ENCODE measurements around the gene WDR3.

WDR3 gene

GRCh38 chr1:117952386-117952785 lies 22.8 kb downstream of the WDR3 start:
- no peaks in the 10 kb centered on the region for H3K79me1 ChIP-seq (ENCODE audit: low read length)
- DNase-seq, result no peak
- no peaks in the 10 kb centered on the region for H3K27me3 ChIP-seq (ENCODE audit: insufficient read depth, low read length, poor library complexity)
- no peak overlapping the region for H3K23ac ChIP-seq (ENCODE audit: low read length)
- no peak overlapping the region for H4K5ac ChIP-seq (ENCODE audit: low read length)
- no peak overlapping the region for H3K27ac ChIP-seq (ENCODE audit: low read depth, low read length)
- H3K4me1 ChIP-seq (ENCODE audit: control insufficient read depth, low read depth, low read length), result no peaks in the 10 kb centered on the region
- no peaks in the 10 kb centered on the region for H3K79me2 ChIP-seq (ENCODE audit: control insufficient read depth, insufficient read depth, low read length)
- no peak overlapping the region for H2BK5ac ChIP-seq (ENCODE audit: low read length)
- no peak overlapping the region for H3K56ac ChIP-seq (ENCODE audit: low read length)
- no peak overlapping the region for H2BK15ac ChIP-seq (replicated peaks; ENCODE audit: low read depth)
- H3K4me2 ChIP-seq (ENCODE audit: low read length), result no peak overlapping the region
- H3K18ac ChIP-seq (ENCODE audit: low read length), result no peak overlapping the region
- H2AK5ac ChIP-seq (ENCODE audit: low read length), result no peak overlapping the region
- H4K8ac ChIP-seq (ENCODE audit: low read depth, low read length), result no peak overlapping the region
- no peak overlapping the region for H2BK120ac ChIP-seq (ENCODE audit: low read depth, low read length)
- no peak overlapping the region for H3K9ac ChIP-seq (ENCODE audit: low read length)
- no CpG with 5 or more reads among the region's 1 CpG for WGBS (ENCODE audit: extremely low coverage, insufficient coverage, low lambda C conversion rate)
- H3K36me3 ChIP-seq (ENCODE audit: control insufficient read depth, insufficient read depth, low read length), result peaks cover 3% of the 10 kb centered on the region
- H3K4ac ChIP-seq (ENCODE audit: low read depth, low read length), result no peak overlapping the region
- H3K4me3 ChIP-seq (ENCODE audit: low read length), result no peak overlapping the region

DNA sequence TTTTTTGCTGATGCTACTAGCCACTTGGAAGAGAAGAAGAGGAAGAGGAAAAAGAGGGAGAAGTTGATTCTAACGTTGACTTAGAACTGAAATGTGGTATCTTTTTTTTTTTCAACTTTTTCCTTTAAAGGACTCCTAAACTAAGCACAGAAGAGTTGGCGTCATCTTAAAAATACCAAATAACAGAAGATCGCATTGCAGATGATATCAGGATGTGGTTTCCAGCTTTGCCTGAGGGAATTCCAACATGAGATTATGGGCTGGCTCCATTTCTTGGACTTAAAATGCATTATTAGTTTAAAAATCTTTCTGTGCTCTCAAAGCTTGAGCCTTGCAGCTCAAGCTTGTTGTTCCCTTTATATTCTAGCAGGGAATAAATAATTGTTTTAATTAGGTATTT lies 29.8 kb downstream of the WDR3 start:
- Histone ChIP-seq H3K36me3 (ENCODE audit: control insufficient read depth, insufficient read depth, low read length) (no peaks in the 10 kb centered on the region), H4K8ac (ENCODE audit: low read depth, low read length) (no peak overlapping the region), H3K4me3 (ENCODE audit: low read length) (no peak overlapping the region), H2BK15ac (replicated peaks; ENCODE audit: low read depth) (no peak overlapping the region), H2AK5ac (ENCODE audit: low read length) (no peak overlapping the region), H3K18ac (ENCODE audit: low read length) (no peak overlapping the region), H2BK120ac (ENCODE audit: low read depth, low read length) (no peak overlapping the region), H3K56ac (ENCODE audit: low read length) (no peak overlapping the region), H3K4me2 (ENCODE audit: low read length) (no peak overlapping the region), H3K4me1 (ENCODE audit: control insufficient read depth, low read depth, low read length) (no peaks in the 10 kb centered on the region), H3K23ac (ENCODE audit: low read length) (no peak overlapping the region), H3K27ac (ENCODE audit: low read depth, low read length) (no peak overlapping the region), H2BK5ac (ENCODE audit: low read length) (no peak overlapping the region), H4K5ac (ENCODE audit: low read length) (no peak overlapping the region), H3K79me2 (ENCODE audit: control insufficient read depth, insufficient read depth, low read length) (no peaks in the 10 kb centered on the region), H3K9ac (ENCODE audit: low read length) (no peak overlapping the region), H3K27me3 (ENCODE audit: insufficient read depth, low read length, poor library complexity) (no peaks in the 10 kb centered on the region), H3K79me1 (ENCODE audit: low read length) (no peaks in the 10 kb centered on the region), H3K4ac (ENCODE audit: low read depth, low read length) (no peak overlapping the region)
- no CpG with 5 or more reads among the region's 3 CpGs for WGBS (ENCODE audit: extremely low coverage, insufficient coverage, low lambda C conversion rate)
- no peak for DNase-seq

DNA sequence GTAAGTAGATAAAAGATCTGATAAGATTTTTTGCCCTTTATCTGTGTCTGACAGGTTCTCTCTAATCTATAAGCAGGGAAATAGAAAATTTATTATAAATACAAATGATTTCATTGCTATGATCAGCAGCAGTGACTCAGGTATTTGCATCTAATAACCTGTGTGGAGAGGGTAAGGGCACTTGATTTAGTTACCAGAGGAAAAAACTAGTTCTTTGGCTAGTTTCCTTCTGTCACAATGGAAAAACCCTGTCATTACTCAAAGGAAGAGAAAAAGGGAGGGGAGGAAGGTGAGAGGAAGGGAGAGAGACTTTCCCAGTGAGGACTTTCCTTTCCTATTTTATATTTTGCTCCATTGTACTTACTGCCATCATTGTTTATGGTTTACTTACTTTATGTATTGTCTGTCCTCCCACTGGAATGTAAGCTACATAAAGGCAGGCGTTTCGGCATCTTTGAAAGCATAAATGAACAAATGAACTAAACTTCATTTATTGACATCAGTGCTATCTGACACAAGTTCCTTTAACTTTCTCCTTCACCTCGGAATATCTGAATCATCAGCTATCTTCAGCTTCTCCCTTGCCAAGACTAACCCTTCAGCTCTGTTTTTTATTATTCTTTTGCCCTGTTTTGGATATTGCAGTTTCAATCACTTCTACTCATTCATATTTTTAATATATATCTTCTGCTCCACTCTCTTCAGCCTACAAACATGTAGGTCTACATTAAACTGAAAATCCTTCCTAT lies 34.9 kb downstream of the WDR3 start:
- WGBS (ENCODE audit: extremely low coverage, insufficient coverage, low lambda C conversion rate), result no CpG with 5 or more reads among the region's 3 CpGs

GRCh38 chr1:117967477-117967876 lies 37.9 kb downstream of the WDR3 start:
- H3K27ac ChIP-seq (ENCODE audit: low read depth, low read length), result no peak overlapping the region

More for the DNA sequence above, 34.9 kb downstream of the WDR3 start:
- no peaks in the 10 kb centered on the region for H3K79me2 ChIP-seq (ENCODE audit: control insufficient read depth, insufficient read depth, low read length)
- no peaks in the 10 kb centered on the region for H3K27me3 ChIP-seq (ENCODE audit: insufficient read depth, low read length, poor library complexity)
- no peak overlapping the region for H3K23ac ChIP-seq (ENCODE audit: low read length)
- no peak overlapping the region for H2BK5ac ChIP-seq (ENCODE audit: low read length)
- no peak overlapping the region for H3K4me3 ChIP-seq (ENCODE audit: low read length)
- no peak overlapping the region for H4K5ac ChIP-seq (ENCODE audit: low read length)
- no peaks in the 10 kb centered on the region for H3K4me1 ChIP-seq (ENCODE audit: control insufficient read depth, low read depth, low read length)
- no peak overlapping the region for H3K56ac ChIP-seq (ENCODE audit: low read length)
- no peak overlapping the region for H3K27ac ChIP-seq (ENCODE audit: low read depth, low read length)
- no peak overlapping the region for H2BK120ac ChIP-seq (ENCODE audit: low read depth, low read length)
- H3K4ac ChIP-seq (ENCODE audit: low read depth, low read length), result no peak overlapping the region
- H3K36me3 ChIP-seq (ENCODE audit: control insufficient read depth, insufficient read depth, low read length), result no peaks in the 10 kb centered on the region
- H3K79me1 ChIP-seq (ENCODE audit: low read length), result no peaks in the 10 kb centered on the region
- DNase-seq, result peak; percentile 13
- no peak overlapping the region for H3K9ac ChIP-seq (ENCODE audit: low read length)
- H3K4me2 ChIP-seq (ENCODE audit: low read length), result no peak overlapping the region
- no peak overlapping the region for H2BK15ac ChIP-seq (replicated peaks; ENCODE audit: low read depth)
- no peak overlapping the region for H4K8ac ChIP-seq (ENCODE audit: low read depth, low read length)
- H2AK5ac ChIP-seq (ENCODE audit: low read length), result no peak overlapping the region
- H3K18ac ChIP-seq (ENCODE audit: low read length), result no peak overlapping the region

GRCh38 chr1:117967881-117968280 lies 38.3 kb downstream of the WDR3 start:
- H4K5ac ChIP-seq (ENCODE audit: low read length), result no peak overlapping the region
- H4K8ac ChIP-seq (ENCODE audit: low read depth, low read length), result no peak overlapping the region
- H3K79me2 ChIP-seq (ENCODE audit: control insufficient read depth, insufficient read depth, low read length), result no peaks in the 10 kb centered on the region
- no peak overlapping the region for H2BK5ac ChIP-seq (ENCODE audit: low read length)
- H3K18ac ChIP-seq (ENCODE audit: low read length), result no peak overlapping the region
- no peaks in the 10 kb centered on the region for H3K79me1 ChIP-seq (ENCODE audit: low read length)
- no peak overlapping the region for H2AK5ac ChIP-seq (ENCODE audit: low read length)
- H3K9ac ChIP-seq (ENCODE audit: low read length), result no peak overlapping the region
- no peaks in the 10 kb centered on the region for H3K27me3 ChIP-seq (ENCODE audit: insufficient read depth, low read length, poor library complexity)
- no peak overlapping the region for H3K4ac ChIP-seq (ENCODE audit: low read depth, low read length)
- H2BK15ac ChIP-seq (replicated peaks; ENCODE audit: low read depth), result no peak overlapping the region
- DNase-seq, result no peak
- no peak overlapping the region for H2BK120ac ChIP-seq (ENCODE audit: low read depth, low read length)
- no CpG with 5 or more reads among the region's 1 CpG for WGBS (ENCODE audit: extremely low coverage, insufficient coverage, low lambda C conversion rate)
- no peaks in the 10 kb centered on the region for H3K36me3 ChIP-seq (ENCODE audit: control insufficient read depth, insufficient read depth, low read length)
- no peak overlapping the region for H3K23ac ChIP-seq (ENCODE audit: low read length)
- H3K56ac ChIP-seq (ENCODE audit: low read length), result no peak overlapping the region
- H3K27ac ChIP-seq (ENCODE audit: low read depth, low read length), result no peak overlapping the region
- H3K4me3 ChIP-seq (ENCODE audit: low read length), result no peak overlapping the region
- H3K4me1 ChIP-seq (ENCODE audit: control insufficient read depth, low read depth, low read length), result no peaks in the 10 kb centered on the region
- H3K4me2 ChIP-seq (ENCODE audit: low read length), result no peak overlapping the region

More at GRCh38 chr1:117967477-117967876, 37.9 kb downstream of the WDR3 start:
- Histone ChIP-seq H3K4me1 (ENCODE audit: control insufficient read depth, low read depth, low read length) (no peaks in the 10 kb centered on the region), H3K4me2 (ENCODE audit: low read length) (no peak overlapping the region), H3K9ac (ENCODE audit: low read length) (no peak overlapping the region), H2BK15ac (replicated peaks; ENCODE audit: low read depth) (no peak overlapping the region), H3K79me1 (ENCODE audit: low read length) (no peaks in the 10 kb centered on the region), H3K4me3 (ENCODE audit: low read length) (no peak overlapping the region), H3K79me2 (ENCODE audit: control insufficient read depth, insufficient read depth, low read length) (no peaks in the 10 kb centered on the region), H3K27me3 (ENCODE audit: insufficient read depth, low read length, poor library complexity) (no peaks in the 10 kb centered on the region), H3K18ac (ENCODE audit: low read length) (no peak overlapping the region), H2AK5ac (ENCODE audit: low read length) (no peak overlapping the region), H3K4ac (ENCODE audit: low read depth, low read length) (no peak overlapping the region), H4K5ac (ENCODE audit: low read length) (no peak overlapping the region), H2BK120ac (ENCODE audit: low read depth, low read length) (no peak overlapping the region), H3K36me3 (ENCODE audit: control insufficient read depth, insufficient read depth, low read length) (no peaks in the 10 kb centered on the region), H2BK5ac (ENCODE audit: low read length) (no peak overlapping the region), H3K23ac (ENCODE audit: low read length) (no peak overlapping the region), H3K56ac (ENCODE audit: low read length) (no peak overlapping the region), H4K8ac (ENCODE audit: low read depth, low read length) (no peak overlapping the region)
- WGBS (ENCODE audit: extremely low coverage, insufficient coverage, low lambda C conversion rate), result no CpG with 5 or more reads among the region's 4 CpGs
- DNase-seq, result peak; percentile 15

- Histone ChIP-seq H2AK5ac (ENCODE audit: low read length) (no peak overlapping the region), H2BK5ac (ENCODE audit: low read length) (no peak overlapping the region), H2BK120ac (ENCODE audit: low read depth, low read length) (no peak overlapping the region), H3K4me2 (ENCODE audit: low read length) (no peak overlapping the region), H3K79me2 (ENCODE audit: control insufficient read depth, insufficient read depth, low read length) (no peaks in the 10 kb centered on the region), H4K5ac (ENCODE audit: low read length) (no peak overlapping the region), H3K4ac (ENCODE audit: low read depth, low read length) (no peak overlapping the region), H3K56ac (ENCODE audit: low read length) (no peak overlapping the region), H3K27me3 (ENCODE audit: insufficient read depth, low read length, poor library complexity) (no peaks in the 10 kb centered on the region), H3K79me1 (ENCODE audit: low read length) (no peaks in the 10 kb centered on the region), H3K27ac (ENCODE audit: low read depth, low read length) (no peak overlapping the region), H4K8ac (ENCODE audit: low read depth, low read length) (no peak overlapping the region), H3K36me3 (ENCODE audit: control insufficient read depth, insufficient read depth, low read length) (no peaks in the 10 kb centered on the region), H3K23ac (ENCODE audit: low read length) (no peak overlapping the region), H3K18ac (ENCODE audit: low read length) (no peak overlapping the region), H2BK15ac (replicated peaks; ENCODE audit: low read depth) (no peak overlapping the region), H3K4me1 (ENCODE audit: control insufficient read depth, low read depth, low read length) (no peaks in the 10 kb centered on the region), H3K4me3 (ENCODE audit: low read length) (no peak overlapping the region), H3K9ac (ENCODE audit: low read length) (no peak overlapping the region)
- WGBS (ENCODE audit: extremely low coverage, insufficient coverage, low lambda C conversion rate), result no CpG with 5 or more reads among the region's 9 CpGs
- DNase-seq, result no peak
Measured at GRCh38 chr1:117970252-117970651, 40.7 kb downstream of the WDR3 start.
